Measurements from ENCODE around the gene MTUS2. TPM values are rescaled to one million over a fixed set of nuclear protein-coding genes. Genes with fewer than 3 reads are reported as not detected.

MTUS2 gene
- total RNA-seq, 4 donors from 2014 or later: 0.16 to 0.75 (median 0.24) TPM

DNA sequence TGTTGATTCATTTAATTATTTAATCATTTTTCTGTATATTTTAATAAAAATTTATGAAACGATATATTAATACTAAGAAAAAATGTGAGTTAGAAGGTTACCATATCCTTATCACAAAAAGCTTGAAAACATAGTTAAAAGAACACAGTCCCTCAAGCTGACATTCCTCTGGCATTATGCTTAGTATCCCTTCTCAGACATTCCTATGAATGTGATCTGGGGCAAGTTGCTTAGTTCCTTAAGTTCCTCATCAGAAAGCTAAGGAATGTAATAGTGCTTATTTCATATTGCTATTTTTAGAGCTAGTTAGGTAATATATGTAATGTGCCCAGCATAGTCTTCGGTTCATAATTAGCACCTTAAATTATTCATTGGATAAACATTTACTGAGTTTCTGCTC is 122.8 kb downstream of the MTUS2 start:
- intact Hi-C loops (cut with DNase I; ENCODE audit: low total_unique reads) (no loop called here), in situ Hi-C loops (cut with MboI; ENCODE audit: low pct_ligation_motif_present in 1 of 4, low pct_unique_long_range_greater_than_20kb in 1 of 4, low sequenced_read_pairs in 3 of 4) (no loop called here)
- H3K27ac ChIP-seq: no peak overlapping the region
- no peaks in the 10 kb centered on the region for H3K4me1 ChIP-seq
- TF ChIP-seq CTCF (IDR thresholded peaks at IDR 0.05) (no peak), EP300 (IDR thresholded peaks at IDR 0.05; ENCODE audit: low read depth) (no peak), POLR2A (IDR thresholded peaks at IDR 0.05) (no peak), POLR2AphosphoS5 (IDR thresholded peaks at IDR 0.05) (no peak)
- no peak overlapping the region for H3K4me3 ChIP-seq
- no peaks in the 10 kb centered on the region for H3K27me3 ChIP-seq
- H3K36me3 ChIP-seq: no peaks in the 10 kb centered on the region
- DNase-seq: no peak
- whole genome bisulfite sequencing, 2 donors (ENCODE audit: low coverage in 1 of 2): 74% methylated on average over 2 of the region's 2 CpGs
- no peaks in the 10 kb centered on the region for H3K9me3 ChIP-seq

DNA sequence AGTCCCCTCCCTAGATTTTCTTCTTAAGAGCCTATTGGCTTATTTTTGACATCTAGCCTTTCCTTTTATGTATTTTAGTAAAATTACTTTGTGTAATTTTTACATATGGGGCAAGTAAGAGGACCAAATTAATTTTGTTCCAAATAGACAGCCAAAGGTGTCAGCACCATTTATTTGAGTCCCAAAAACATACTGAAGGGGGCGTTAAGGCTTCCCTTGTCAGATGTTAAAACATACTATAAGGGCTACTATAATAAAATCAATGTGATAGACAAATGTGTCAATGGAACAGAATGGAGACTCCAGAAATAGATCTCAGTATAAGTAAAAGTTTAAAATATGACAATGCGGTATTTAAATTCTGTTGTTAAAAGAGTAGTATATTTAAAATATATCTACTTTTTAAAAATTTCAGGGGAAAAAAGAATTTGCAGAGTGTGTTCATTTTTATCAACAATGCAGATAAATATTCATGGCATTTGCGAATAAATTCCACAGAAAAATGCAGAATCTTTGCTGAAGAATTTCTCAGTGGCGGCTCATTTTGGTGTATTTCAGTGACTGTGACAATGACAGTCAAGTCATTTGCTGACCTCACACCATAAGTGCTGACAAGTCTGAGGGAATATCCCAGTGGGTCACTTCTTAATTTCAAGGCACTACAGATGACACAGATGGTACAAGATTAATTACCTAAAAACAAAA is 133.7 kb downstream of the MTUS2 start:
- in situ Hi-C loops (cut with MboI; ENCODE audit: low pct_ligation_motif_present in 1 of 4, low pct_unique_long_range_greater_than_20kb in 1 of 4, low sequenced_read_pairs in 3 of 4): no loop called here
- intact Hi-C loops (cut with DNase I; ENCODE audit: low total_unique reads): no loop called here

DNA sequence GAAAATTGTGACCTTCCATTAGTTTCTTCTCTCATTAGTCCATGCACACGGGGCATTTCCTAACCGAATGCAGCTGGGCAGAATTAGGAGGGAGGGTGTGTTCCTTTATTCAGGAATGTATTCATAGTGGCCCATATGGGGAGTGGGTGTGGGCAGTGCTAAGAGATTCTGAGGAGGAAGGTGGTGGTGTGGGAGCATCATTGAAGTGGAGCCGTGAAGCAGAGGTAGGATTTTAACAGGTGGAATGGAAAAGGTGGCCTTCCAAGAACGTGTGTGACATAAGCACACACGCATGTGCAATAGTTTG is 134.2 kb downstream of the MTUS2 start:
- no peaks in the 10 kb centered on the region for H3K36me3 ChIP-seq
- H3K27ac ChIP-seq: no peak overlapping the region
- DNase-seq: no peak
- WGBS, 2 donors (ENCODE audit: low coverage in 1 of 2): 91 to 93% methylated on average over 3 to 5 of the region's 5 CpGs
- in situ Hi-C loops (cut with MboI; ENCODE audit: low pct_ligation_motif_present in 1 of 4, low pct_unique_long_range_greater_than_20kb in 1 of 4, low sequenced_read_pairs in 3 of 4) (no loop called here), intact Hi-C loops (cut with DNase I; ENCODE audit: low total_unique reads) (no loop called here)
- no peak overlapping the region for H3K4me3 ChIP-seq
- H3K4me1 ChIP-seq: no peaks in the 10 kb centered on the region
- TF ChIP-seq POLR2AphosphoS5 (IDR thresholded peaks at IDR 0.05) (no peak), POLR2A (IDR thresholded peaks at IDR 0.05) (no peak), CTCF (IDR thresholded peaks at IDR 0.05) (no peak), EP300 (IDR thresholded peaks at IDR 0.05; ENCODE audit: low read depth) (no peak)
- H3K27me3 ChIP-seq: no peaks in the 10 kb centered on the region
- H3K9me3 ChIP-seq: no peaks in the 10 kb centered on the region

More for the DNA sequence above, 133.7 kb downstream of the MTUS2 start:
- no peak for DNase-seq
- Histone ChIP-seq H3K4me1 (no peaks in the 10 kb centered on the region), H3K27ac (no peak overlapping the region), H3K36me3 (no peaks in the 10 kb centered on the region), H3K9me3 (no peaks in the 10 kb centered on the region), H3K27me3 (no peaks in the 10 kb centered on the region), H3K4me3 (no peak overlapping the region)
- WGBS, 2 donors (ENCODE audit: low coverage in 1 of 2): 79 to 88% methylated on average over 4 of the region's 4 CpGs
- TF ChIP-seq POLR2A (IDR thresholded peaks at IDR 0.05) (no peak), POLR2AphosphoS5 (IDR thresholded peaks at IDR 0.05) (no peak), CTCF (IDR thresholded peaks at IDR 0.05) (no peak), EP300 (IDR thresholded peaks at IDR 0.05; ENCODE audit: low read depth) (no peak)

- H3K4me3 ChIP-seq: no peak overlapping the region
Observed at GRCh38 chr13:28954810-28955209, 134.7 kb downstream of the MTUS2 start.

More at GRCh38 chr13:28954810-28955209, 134.7 kb downstream of the MTUS2 start:
- no peaks in the 10 kb centered on the region for H3K27me3 ChIP-seq
- no peak overlapping the region for H3K27ac ChIP-seq
- no peaks in the 10 kb centered on the region for H3K36me3 ChIP-seq
- H3K9me3 ChIP-seq: no peaks in the 10 kb centered on the region
- no peaks in the 10 kb centered on the region for H3K4me1 ChIP-seq
- no peak for DNase-seq
- intact Hi-C loops (cut with DNase I; ENCODE audit: low total_unique reads): no loop called here
- in situ Hi-C loops (cut with MboI; ENCODE audit: low pct_ligation_motif_present in 1 of 4, low pct_unique_long_range_greater_than_20kb in 1 of 4, low sequenced_read_pairs in 3 of 4): no loop called here
- 55 to 72% methylated on average over 4 to 5 of the region's 5 CpGs for WGBS, 2 donors (ENCODE audit: low coverage in 1 of 2)
- TF ChIP-seq POLR2A (IDR thresholded peaks at IDR 0.05) (no peak), CTCF (IDR thresholded peaks at IDR 0.05) (no peak), EP300 (IDR thresholded peaks at IDR 0.05; ENCODE audit: low read depth) (no peak), POLR2AphosphoS5 (IDR thresholded peaks at IDR 0.05) (no peak)
